NK-92 (cell line): ENCODE data around the gene DNAI7.

ENCODE experiments used
- DNase-seq: peaks from one replicate; lab custom pipeline; 2025; ENCODE audit not compliant: unreplicated experiment; lab: John Stamatoyannopoulos, UW

DNAI7 gene

DNA sequence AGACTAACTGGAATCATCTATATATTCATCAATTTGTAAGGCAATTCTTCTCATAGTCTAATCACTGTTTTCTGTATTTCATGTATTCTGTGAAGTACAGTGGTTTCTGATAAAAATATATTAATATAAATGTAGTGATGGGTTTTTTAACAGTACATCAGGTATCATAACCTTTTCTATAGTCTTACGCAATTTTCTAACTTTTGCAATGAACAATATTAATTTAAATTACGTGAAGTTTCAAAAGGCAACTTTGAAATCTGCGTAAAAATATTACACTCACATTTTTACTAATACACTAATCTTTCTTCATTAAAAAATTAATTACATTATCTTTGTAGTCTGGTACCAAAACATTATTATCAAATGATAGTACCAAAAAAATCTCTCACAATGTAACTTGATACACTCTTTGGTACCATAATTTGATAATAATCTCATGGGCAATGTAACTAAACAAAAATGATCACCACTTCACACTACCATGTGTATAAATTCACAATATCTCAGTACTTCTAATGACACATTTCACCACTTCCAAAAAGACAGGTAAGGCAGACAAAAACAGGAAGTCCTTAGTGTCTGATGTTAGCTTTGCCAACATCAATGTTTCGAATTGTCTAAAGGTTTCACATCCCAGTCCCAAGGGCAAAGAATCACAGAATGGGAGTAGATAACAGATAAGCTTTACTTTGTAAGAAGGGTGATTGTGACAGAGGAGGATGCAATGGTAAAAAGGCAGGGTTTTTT, 8.7 kb downstream of the DNAI7 start:
- DNase-seq, result no peak

DNA sequence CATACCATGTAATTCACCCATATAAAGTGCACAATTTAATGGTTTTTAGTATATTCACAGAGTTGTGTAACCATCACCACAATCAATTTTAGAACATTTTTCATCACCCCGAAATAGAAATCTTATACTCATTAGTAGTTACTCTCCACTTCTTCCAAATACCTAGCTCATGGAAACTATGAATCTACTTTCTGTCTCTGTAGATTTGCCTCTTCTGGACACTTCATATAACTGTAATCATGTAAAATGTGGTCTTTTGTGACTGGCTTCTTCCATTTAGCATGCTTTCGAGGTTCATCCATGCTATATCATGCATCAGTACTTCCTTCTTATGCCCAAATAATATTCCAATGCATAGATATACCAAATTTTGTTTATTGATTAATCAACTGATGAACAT, 10.8 kb downstream of the DNAI7 start:
- no peak for DNase-seq

DNA sequence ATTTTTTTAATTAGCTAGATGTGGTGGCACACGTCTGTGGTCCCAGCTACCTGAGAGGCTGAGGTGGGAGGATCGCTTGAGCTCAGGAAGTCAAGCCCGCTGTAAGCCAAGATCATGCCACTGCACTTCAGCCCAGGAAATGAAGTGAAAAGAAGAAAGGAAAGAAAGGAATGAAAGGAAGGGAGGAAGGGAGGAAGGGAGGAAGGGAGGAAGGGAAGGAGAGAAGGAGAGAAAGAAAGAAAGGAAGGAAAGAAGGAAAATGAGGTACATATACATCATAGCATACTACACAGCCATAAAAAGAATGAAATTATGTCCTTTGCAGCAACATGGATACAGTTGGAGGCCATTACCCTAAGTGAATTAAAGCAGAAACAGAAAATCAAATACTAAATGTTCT, 12.2 kb downstream of the DNAI7 start:
- DNase-seq, result no peak

DNA sequence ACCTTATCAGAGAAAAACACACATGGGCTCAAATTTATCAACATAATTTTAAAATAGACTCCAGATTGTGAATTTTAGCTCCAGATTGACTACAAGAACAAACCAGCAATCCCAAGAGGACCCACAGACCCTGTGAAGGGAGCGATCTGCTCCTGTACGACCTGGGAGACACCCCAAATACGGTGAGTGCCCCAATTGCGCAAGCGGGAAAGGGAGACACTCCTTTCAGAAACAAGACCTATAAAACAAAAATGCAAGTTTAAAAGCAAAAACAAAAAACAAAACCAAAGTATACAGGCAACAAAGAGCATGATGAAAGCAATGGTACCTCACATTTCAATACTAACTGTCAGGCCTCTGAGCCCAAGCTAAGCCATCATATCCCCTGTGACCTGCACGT, 32.1 kb downstream of the DNAI7 start:
- no peak for DNase-seq

DNA sequence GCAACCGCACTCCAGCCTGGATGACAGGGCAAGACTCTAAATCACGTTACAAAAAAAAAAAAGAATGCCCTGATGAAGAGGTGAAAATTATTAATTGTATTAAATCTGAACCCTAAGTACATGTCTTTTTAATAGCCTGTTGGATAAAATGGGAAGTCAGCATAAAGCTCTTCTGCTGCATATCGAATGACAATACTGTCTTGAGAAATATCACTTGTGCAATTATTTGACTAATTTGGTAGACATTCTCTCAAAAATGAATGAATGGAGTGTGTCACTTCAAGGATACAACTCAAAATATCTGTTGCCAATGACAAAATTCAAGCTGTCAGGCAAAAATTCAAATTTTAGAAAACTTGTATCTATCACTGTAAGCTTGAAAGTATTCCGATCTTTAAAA, 38.9 kb downstream of the DNAI7 start:
- DNase-seq, result no peak

DNA sequence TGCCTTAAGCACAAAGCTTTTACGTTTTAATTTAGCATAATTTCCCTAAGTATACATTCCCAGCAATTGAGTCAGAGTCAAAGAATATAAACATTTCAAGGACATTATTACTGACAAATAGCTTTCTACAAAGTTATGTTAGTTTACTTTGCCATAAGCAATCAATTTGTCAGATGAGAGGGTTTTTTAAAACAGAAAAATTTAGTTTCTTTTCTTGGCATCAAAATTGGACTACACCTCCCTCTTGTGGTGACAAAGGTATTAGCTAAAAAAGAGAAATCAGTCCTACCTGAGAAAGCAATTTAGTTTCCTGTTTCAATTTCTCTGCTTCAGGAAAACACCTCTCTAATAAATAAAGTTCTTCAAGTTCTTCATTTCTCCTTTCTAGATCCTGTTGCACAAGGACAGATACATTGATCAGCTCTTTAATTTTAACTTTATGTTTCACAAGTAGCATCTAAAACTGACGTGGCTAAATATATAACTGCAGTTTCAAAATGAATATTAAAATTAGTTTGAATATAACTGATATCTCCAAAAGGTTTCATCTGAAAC, 39.9 kb downstream of the DNAI7 start:
- no peak for DNase-seq

DNA sequence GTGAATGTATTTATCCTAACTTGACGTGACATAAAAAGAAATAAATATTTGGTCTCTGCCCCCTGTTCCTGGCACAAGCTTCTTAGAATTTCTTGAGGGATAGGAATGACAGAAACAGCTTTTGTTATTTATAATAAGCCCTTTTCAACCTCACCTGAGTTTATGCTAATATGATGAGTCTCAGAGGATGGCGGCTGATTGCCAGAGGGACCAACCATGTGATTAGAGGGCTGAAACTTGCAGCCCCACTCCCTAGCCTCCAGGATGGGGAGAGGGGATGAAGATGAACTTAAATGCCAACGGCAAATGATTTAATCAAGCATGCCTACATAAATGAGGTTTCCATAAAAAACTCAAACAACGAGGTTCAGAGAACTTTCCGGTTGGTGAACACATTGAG, 42.9 kb downstream of the DNAI7 start:
- no peak for DNase-seq

DNA sequence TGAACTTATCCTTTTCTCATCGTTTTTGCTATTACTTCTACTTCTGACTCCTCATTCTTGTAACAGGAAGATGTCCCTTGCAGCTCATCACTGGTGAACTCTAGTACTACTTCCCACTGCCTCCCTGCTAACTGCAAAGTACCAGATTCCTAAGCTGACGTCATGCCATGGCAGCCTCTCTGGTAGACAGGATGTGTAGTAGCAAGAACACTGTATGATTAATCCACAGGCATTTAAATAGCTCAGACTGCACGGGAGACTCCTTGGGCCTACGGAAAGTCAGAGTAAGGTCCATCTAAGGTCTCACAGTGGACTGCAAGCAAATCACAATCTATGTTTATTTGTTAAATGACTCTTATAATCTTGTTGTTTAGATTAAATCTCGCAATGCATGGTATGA, 43.5 kb downstream of the DNAI7 start:
- DNase-seq, result no peak

DNA sequence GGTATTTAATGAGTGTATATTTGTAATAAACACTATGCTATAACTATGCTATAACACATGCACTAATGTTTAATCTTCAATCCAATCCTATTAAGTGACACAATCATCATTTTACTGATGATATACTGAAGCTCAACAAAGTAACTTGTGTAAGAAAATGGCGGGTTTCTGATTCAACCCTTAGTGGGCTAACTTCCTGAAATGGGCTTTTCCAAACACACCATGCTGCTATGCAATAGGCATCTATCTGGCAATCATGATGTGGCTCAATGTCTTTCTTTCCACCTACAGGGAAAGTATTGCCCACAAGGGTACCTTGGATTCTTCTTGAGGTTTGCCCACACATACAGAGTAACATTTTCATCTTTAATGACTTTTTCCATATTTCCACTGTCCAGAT, 48.3 kb downstream of the DNAI7 start:
- DNase-seq, result no peak

DNA sequence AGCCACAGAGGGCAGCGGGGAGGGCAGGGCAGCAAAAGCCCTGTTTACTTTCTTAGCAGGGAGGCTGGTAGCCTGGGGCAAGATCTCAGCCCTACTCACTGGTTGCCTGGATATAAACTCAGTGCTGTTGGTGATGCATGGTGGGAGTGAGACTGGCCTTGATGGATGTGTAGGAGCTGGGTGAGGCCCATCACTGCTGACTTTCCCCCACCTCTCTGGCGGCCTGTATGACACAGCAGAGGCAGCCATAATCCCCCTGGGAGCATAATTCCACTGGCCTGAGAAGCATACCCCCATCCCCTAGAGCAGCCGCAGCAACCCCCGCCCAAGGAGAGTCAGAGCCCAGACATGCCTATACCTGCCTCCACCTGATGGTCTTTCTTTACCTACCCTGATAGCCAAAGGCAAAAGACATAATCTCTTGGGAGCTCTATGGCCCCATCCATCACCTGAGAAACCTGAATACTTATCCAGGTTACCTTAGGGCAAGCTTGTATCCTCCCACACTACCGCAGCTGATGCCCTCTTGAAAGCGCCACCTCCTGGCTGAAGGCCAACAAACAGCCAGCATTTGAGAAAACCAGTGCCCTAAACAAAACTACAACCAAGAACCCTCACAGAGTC, 59.3 kb downstream of the DNAI7 start:
- DNase-seq, result no peak

DNA sequence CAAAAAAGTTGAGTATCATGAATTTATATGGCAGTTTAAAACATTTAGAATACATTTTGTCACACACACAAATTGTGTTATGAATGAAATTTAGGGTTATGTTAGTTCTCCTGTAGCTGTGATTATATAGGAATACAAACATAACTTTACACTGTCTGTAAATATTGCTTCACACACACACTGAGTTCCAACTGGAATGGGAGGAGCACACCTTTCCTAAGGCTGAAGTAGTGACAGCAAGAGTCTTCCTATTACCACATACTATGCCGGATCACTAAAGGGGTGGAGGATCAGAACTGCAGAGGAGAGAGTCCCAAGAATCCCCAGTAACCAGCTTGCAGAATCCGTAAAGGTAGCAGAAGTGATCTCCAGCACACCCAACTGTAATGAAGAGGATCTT, 63.7 kb downstream of the DNAI7 start:
- no peak for DNase-seq

DNA sequence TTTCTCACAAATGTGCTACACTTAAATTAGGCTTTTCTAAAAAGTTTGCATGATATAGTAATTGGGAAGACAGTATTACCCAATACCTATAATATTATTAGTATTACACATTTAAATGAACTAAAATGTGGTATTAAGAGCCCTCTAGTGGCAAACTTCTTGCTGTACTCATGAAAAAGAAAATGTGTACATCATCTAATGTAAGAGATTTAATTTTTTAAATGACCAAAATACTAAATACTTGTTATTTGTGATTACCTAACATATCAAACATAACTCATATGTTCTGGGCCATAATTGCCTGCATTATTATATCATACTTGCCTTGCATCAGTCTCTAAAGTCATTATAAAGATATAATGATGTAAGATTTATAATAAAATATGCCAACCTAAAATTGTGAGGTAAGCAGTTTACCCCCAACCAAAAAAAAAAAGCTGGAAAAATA, 64.2 kb downstream of the DNAI7 start:
- DNase-seq, result no peak

DNA sequence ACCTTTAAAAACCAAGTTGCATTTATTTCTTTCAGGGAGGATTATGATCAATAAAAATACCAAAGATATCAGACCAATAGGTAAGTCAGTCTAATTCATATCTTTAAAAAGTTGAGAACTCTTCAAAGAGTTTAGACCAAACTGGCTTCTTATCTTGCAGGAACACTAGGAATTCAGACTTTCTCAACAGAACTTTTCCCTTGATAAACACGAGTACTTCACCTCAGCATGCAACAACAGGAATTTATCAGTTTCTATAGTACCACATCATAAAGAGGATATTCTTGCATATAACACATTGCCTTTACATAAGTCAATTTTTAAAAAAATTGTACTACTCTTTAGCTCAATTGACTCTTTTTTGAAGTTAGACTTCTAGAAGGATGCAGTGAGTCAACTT, 68.2 kb downstream of the DNAI7 start:
- DNase-seq, result no peak

DNA sequence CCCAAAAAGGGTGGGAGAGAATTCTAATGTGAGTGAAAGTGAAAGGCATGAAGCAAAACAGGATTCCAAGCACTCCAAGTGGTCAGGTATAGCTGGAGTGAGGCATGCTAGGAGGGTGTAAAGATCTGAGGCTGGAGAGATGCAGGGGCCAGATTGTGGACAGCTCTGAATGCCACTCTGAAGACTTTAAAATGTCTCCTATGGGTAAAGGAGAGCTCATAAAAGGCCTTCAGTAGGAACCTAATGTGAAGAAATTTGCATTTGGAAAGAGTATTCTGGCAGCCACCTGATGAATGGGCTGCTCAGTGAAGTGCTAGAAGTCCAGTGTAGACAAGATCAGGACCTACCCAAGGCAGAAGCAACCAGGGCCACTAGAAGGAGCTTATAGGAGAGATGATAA, 68.9 kb downstream of the DNAI7 start:
- no peak for DNase-seq

DNA sequence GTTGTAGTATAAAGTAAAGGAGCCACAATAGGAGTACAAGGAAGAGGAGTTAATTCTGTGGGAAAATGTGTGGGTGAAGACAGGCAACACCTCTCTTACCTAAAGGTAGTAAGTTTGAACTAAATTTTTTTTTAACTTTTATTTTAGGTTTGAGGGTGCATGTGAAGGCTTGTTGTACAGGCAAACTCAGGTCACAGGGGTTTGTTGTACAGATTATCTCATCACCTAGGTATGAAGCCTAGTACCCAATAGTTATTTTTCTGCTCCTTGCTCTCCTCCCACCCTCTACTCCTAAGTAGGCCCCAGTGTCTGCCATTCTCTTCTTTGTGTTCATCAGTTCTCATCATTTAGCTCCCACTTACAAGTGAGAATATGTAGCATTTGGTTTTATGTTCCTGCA, 70.5 kb downstream of the DNAI7 start:
- no peak for DNase-seq

DNA sequence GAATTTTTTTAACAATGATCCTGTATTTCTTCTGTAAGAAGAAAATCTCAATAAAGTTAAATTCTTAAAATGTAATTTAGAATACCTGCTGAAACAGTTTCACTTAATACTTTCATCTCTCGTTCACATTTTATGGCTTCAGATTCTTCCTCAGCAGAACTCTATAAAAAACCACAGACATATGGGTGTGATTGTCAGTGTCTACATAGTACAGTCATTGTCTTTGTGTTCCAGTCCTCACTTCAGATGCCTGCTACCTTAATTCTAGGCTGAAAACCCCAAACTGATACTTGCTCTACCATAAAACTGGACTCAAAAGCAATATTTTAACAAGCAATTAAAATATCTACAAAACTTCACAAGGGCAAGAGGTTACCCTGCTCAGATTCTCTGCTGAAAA, 71.8 kb downstream of the DNAI7 start:
- DNase-seq, result no peak

DNA sequence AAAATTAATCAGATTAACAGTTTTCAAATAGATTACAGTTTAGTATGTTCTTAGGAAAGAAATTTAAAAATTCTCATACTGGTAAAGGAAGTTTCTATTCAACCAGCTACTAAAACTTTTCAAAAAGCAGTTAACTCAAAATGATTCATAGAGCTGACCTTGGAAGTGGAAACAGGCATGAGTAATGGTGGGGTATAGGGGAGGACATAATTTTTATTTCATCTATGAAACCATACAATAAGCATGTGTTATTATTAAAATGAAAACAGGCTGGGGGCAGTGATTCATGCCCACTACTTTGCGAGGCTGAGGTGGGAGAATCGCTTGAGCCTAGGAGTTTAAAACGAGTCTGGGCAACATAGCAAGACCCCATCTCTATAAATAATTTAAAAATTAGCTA, 73.0 kb downstream of the DNAI7 start:
- no peak for DNase-seq

DNA sequence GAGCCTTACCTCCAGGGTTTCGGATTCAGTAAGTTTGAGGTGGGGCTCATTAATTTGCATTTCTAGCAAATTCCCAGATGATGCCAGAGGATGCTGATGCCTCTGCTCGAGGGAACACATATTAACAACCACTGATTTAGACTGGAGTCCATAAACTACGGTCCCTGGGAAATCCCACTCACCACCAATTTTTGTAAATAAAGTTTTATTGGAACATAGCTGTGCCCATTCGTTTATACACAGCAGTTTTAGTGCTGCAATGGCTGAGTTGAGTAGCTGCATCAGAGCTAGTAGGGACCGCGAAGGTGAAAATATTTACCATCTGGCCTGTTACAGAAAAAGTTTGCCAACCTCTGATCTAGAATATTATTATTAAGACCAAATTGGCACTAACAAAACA, 73.8 kb downstream of the DNAI7 start:
- DNase-seq, result no peak

DNA sequence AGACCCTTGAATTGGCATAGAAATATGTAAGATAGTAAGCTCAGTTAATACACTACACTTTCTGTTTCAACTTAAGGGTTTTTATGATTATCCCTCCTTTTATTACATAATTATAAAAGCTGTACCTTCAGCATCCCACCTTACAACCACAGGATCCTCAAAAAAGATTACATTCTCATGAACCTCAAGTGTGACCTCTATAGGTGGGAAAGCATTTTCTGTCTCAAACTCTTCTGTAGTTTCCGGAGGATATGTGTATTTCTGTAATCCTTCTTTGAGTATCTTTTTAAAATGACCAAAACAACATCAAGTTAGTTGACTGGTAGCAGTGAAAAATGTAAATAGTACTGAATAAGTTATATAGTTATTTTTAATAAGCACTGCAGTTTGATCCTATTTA, 75.9 kb downstream of the DNAI7 start:
- DNase-seq, result no peak

DNA sequence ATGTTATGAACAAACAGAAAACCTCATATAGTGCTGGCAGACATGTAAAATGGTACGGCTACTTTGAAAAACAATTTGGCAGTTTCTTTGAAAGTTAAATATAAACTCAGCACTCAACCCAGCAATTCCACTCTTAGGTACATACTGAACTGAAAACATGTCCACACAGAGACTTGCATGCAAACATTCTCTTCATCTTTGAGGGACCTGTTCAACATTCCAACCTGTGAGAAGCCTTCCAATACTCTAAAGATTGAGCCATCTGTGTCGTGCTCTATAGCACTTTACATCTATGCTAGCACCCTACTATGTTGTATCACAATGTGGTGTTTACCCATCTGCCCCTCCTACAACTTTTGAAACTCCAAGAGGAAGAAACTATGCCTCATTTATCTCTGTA, 79.3 kb downstream of the DNAI7 start:
- no peak for DNase-seq

DNA sequence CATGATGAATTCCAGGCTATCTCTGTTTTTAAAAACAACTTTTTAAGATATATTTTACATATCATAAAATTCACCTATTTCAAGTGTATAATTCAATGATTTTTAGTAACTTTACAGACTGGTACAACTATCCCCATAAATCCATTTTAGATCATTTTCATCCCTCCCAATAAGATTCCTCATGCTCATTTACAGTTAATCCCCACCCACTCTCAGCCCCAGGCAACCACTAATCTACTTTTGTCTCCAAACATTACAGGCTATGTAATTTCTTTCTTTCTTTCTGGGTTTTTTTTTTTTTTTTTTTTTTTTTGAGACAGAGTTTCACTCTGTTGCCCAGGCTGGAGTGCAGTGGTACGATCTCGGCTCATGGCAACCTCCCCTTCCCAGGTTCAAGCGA, 81.3 kb downstream of the DNAI7 start:
- DNase-seq, result no peak

DNA sequence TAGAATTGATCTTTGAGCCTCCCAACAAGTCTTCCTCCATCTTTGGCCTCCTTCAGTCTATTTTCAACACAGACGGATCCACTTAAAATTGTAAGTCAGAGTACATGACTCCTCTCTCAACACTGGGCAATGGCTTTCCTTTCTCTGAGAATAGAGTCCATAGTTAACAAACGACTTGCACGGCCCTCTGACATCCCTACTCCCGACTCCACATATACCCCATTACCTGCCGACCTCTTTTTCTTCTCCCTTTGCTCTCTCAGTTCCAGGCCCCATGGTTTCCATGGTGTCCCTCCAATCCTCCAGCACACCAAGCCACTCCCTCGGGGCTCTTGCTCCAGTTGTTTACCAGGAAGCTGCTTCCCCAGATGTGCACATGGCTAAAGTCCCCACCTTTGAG, 84.7 kb downstream of the DNAI7 start:
- DNase-seq, result no peak

DNA sequence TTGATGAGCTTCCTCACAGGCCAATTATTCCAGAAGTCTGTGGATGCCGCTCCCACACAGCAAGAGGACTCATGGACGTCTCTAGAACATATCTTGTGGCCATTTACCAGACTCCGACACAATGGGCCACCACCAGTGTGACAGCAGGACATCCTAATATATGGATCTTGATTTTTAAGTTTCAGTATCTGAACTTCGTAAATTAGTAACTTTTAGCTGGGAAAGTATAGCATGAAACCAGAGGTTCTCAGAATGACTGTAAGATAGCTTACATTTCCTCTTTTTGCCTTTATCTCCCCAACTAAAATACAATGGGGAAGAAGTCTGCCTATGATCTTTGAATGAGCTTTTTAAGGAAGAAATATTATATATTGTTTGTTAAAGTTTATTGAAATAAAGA, 87.0 kb downstream of the DNAI7 start:
- DNase-seq, result no peak
